ENCODE results near the gene SNX14. TPM values are rescaled to one million over a fixed set of nuclear protein-coding genes. Genes with fewer than 3 reads are reported as not detected.
A peak's percentile ranks its signal among the peaks of the same experiment; 100 is the strongest.

Gene SNX14
- total RNA-seq, 1 experiment from 2014 or later = 85.7 TPM

DNA sequence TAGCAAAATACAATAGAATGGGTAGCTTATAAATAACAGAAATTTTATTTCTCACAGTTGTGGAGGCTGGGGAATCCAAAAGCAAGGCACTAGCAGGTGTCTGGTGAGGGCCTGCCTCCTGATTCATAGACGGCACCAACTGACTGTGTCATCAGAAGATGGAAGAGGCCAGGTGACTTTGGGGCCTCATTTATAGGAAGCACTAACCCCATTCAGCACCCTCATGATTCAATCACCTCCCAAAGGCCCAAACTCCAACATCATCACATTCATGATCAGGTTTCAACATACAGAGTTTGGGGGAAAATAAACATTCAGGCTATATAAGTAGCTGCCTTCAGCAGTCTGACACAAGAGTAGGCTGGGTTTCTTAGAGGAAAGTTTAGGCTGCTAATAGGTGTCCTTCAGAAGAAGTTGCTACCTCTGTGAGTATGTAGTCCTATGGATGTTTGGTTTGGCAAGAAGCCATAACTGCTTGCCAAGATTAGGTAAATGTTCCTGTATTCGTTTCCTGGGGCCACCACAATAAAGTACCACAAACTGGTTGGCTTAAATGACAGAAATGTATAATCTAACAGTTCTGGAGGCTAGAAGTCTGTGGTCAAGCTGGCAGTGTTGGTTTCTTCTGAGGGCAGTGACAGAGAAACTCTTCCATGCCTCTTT is 94.9 kb downstream of the SNX14 start:
- Histone ChIP-seq H3K27me3 (no peaks in the 10 kb centered on the region), H3K27ac (no peak overlapping the region), H3K9me3 (replicated peaks) (no peaks in the 10 kb centered on the region), H3K36me3 (no peaks in the 10 kb centered on the region), H3K4me1 (peaks cover 8% of the 10 kb centered on the region), H3K4me3 (no peak overlapping the region)
- peak; percentile 29 to 72 for DNase-seq

DNA sequence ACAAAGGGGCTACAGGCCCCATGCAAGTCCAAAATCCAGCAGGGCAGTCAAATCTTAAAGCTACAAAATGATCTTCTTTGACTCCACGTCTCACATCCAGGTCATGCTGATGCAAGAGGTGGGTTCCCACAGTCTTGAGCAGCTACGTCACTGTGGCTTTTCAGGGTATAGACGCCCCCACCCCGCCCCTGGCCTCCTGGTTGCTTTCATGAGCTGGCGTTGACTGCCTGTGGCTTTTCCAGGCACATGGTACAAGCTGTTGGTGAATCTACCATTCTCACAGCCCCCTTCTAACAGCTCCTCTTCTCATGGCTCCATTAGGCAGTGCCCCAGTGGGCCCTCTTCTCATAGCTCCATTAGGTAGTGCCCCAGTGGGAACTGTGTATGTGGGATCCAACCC is 96.8 kb downstream of the SNX14 start:
- H3K27ac ChIP-seq = no peak overlapping the region
- H3K9me3 ChIP-seq (replicated peaks) = no peaks in the 10 kb centered on the region
- DNase-seq = no peak
- no peaks in the 10 kb centered on the region for H3K36me3 ChIP-seq
- no peaks in the 10 kb centered on the region for H3K27me3 ChIP-seq
- peaks cover 8% of the 10 kb centered on the region for H3K4me1 ChIP-seq
- no peak overlapping the region for H3K4me3 ChIP-seq

DNA sequence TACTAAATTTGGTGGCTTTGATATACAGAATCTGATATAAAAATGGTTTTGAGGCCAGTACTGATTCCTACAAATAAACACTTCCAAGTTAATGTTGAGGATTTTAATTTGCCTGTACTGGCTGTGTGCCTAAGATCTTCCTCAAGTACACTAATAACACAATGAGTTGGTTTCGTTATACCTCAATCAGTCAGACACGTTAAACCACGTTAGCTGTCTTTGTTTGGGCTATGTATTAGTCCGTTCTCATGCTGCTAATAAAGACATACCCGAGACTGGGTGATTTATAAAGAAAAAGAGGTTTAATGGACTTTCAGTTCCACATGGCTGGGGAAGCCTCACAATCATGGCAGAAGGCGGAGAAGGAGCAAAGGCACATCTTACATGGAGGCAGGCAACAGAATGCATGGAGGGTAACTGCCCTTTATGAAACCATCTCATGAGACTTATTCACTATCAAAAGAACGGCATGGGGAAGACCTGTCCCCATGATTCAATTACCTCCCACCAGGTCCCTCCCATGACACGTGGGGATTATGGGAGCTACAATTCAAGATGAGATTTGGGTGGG is 97.6 kb downstream of the SNX14 start:
- H3K36me3 ChIP-seq = no peaks in the 10 kb centered on the region
- peaks cover 8% of the 10 kb centered on the region for H3K4me1 ChIP-seq
- H3K9me3 ChIP-seq (replicated peaks) = no peaks in the 10 kb centered on the region
- no peak overlapping the region for H3K4me3 ChIP-seq
- DNase-seq = no peak
- no peak overlapping the region for H3K27ac ChIP-seq
- no peaks in the 10 kb centered on the region for H3K27me3 ChIP-seq

DNA sequence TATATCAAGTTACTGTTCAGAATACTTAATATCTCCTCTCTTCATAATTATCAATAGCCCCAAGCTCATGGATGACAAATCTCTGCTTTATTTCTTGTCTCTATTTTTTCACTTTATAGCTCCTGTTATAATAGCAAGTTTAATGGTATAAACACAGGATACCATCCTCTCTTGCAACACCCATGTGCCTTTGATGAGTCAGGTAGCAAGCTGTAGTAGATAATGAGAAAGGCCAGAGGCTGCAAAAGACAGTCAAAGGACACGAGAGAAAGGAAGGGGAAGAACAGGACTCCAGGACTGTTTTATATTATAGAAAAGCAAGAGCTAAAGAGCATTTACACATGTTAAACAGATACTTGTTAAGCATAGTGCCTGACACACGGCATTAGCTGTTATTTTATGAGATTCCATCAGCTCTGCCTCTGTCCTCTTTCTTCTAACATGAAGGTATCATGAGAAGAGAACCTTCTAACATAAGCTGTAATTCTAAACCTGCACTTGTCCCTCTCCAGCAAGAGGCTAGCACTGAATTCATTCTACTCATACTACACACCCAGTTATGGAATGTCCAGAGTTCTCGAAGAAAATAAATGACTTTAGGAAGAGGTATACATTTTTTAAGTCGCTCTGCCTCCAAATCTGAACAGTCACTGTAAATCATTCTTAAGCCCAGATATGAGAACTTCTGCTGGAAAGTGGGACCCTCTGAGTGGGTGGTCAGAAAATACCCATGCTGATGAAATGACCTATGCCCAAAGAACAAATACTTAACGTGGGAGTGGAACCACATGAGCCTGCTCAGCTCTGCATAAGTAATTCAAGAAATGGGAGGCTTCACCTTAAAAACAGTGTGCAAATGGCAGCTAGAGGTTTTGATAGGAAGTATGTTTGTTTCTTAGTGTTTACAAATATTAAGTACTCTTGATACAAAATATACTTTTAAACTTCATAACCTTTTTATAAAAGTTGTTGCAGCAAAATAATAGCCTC is 98.8 kb downstream of the SNX14 start:
- Histone ChIP-seq H3K4me1 (peaks cover 8% of the 10 kb centered on the region), H3K27ac (no peak overlapping the region), H3K27me3 (no peaks in the 10 kb centered on the region), H3K9me3 (replicated peaks) (no peaks in the 10 kb centered on the region), H3K36me3 (no peaks in the 10 kb centered on the region), H3K4me3 (no peak overlapping the region)
- no peak for DNase-seq

DNA sequence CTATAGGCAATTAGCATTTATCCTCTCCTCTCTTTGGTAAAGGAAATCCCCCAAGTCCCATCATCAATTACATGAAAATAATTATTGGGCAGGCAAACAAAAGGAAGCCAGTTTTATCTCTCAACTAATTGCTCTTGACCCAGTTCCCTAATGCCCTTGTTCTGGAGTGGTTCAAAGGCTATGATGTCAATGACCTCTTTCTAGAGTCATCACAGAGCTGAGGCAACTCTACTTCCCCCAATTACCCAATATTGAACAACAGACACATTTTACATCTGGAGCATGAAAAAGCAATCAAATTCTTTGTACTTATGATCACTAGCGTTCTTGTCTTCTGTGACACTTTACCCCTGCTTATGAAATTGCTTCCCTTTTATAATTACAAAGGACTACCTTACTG is 100.3 kb downstream of the SNX14 start:
- no peak for DNase-seq
- Histone ChIP-seq H3K4me3 (no peak overlapping the region), H3K27me3 (no peaks in the 10 kb centered on the region), H3K27ac (no peak overlapping the region), H3K4me1 (no peaks in the 10 kb centered on the region; the same call in 1 of the 2 replicates), H3K9me3 (replicated peaks) (no peaks in the 10 kb centered on the region), H3K36me3 (no peaks in the 10 kb centered on the region)

DNA sequence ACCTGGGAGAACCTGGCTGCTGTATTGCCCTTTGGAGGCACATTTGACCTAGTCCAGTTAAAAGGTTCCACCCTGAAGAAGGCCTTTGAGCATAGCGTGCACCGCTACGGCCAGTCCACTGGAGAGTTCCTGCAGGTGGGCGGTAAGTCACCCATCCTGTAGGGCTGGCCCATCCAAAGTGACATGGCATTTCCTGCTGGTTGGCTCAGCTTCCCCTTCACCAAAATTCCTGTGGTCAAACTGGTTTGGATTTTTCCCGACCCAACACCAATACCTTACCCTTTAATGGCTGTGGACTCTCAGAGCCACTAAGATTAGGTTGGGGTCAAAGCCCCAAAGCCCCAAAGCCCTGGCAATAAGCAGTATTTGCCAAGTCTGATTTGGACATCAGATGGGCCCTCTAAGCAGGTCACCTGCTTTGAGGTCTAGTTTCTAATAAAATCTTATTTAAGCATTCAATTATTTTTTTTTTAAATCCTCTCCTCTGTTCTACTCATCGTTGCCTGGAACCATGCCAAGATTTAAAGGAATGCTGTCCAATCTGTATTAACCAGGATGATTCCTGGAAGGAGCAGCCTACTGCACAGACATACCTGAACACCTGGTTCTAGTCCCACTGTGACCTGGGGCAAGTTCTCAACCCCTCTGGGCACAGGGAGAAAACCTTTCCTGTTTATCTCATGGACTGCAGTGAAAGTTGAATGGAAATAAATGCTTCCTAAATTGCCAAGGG is 103.0 kb downstream of the SNX14 start:
- no peaks in the 10 kb centered on the region for H3K9me3 ChIP-seq (replicated peaks)
- H3K27ac ChIP-seq = no peak overlapping the region
- no peaks in the 10 kb centered on the region for H3K36me3 ChIP-seq
- H3K4me3 ChIP-seq = no peak overlapping the region
- no peaks in the 10 kb centered on the region; the same call in 1 of the 2 replicates for H3K4me1 ChIP-seq
- no peaks in the 10 kb centered on the region for H3K27me3 ChIP-seq
- DNase-seq = no peak

DNA sequence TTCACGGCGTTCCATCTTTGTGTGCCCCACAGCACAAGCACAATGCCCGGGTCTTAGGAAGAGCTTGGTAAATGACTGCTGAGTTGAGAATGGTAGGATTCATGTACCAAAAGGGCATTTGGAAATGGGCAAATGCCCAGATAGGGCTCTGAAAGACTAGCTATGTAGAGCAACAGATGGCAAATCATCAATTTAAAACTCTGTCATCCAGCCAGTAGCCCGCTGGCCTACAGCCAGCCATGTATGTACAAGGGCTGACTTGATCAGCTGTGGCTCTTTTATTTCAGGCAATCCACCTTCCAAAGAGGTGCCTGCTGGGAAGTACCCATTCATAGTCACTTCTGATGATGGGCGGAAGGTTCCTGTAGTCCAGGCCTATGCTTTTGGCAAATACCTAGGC is 108.7 kb downstream of the SNX14 start:
- H3K36me3 ChIP-seq = no peaks in the 10 kb centered on the region
- no peaks in the 10 kb centered on the region for H3K27me3 ChIP-seq
- H3K4me1 ChIP-seq = no peaks in the 10 kb centered on the region
- DNase-seq = peak in 1 of 2 experiments; percentile 36
- no peak overlapping the region for H3K27ac ChIP-seq
- H3K4me3 ChIP-seq = no peak overlapping the region
- H3K9me3 ChIP-seq (replicated peaks) = no peaks in the 10 kb centered on the region

DNA sequence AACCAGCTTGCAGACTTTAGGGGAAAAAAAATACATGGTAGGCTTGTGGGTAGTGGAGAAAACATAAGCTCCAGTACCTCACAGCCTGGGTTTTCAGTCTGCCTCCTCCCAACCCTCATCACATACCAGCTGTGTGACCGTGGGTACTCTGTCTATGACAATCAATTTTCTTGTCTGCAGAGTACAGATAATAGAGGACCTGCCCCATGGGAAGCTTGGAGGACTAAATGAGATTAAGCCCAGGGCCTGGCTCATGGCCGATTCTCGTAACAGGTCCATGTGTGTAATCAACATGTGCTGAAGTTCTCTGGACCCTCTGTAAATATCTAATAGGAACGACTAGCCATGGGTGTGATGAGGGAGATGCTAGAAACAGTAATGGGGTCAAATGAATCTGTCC is 109.8 kb downstream of the SNX14 start:
- no peak overlapping the region for H3K4me3 ChIP-seq
- no peak for DNase-seq
- no peaks in the 10 kb centered on the region for H3K4me1 ChIP-seq

DNA sequence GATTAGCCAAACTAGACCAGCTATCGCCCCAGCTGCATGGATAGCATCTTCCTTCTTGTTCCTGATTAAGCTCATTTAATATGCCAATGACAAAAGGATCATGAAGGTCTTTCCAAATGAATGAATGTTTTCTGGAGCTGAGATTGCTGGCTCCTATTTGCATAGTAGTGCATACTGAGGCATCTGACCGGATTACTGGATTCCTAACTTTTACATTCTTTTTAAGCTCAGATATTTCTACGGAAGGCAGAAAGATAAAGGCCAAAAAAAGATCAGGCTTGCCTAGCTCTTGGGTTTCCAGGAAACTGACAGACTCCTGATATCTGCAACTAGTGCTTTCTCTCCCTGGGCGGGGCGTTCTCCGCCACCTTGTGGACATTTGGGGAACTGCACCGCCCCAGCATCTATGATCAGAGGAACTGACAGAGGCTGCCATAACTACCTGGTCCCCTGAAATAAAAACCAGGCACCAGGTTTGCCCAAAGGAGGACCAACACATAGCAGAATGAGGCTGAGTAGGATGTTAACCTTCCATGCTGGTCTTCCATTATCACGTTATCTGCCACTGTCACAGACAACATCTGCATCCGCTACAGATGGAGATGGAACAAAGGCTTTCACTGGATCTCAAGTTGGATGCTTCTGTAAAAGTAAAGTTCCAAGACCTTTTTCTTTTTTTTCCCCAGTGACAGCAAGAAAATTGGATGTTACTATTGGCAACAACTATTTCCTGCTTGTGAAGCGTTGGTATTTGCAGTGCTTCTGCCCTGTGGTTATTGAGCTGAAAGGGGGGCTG is 110.6 kb downstream of the SNX14 start:
- Histone ChIP-seq H3K27me3 (no peaks in the 10 kb centered on the region), H3K4me1 (no peaks in the 10 kb centered on the region), H3K27ac (no peak overlapping the region), H3K36me3 (no peaks in the 10 kb centered on the region), H3K4me3 (no peak overlapping the region), H3K9me3 (replicated peaks) (no peaks in the 10 kb centered on the region)
- DNase-seq = peak; percentile 49 to 77

More for the DNA sequence above, 109.8 kb downstream of the SNX14 start:
- no peaks in the 10 kb centered on the region for H3K27me3 ChIP-seq
- no peaks in the 10 kb centered on the region for H3K9me3 ChIP-seq (replicated peaks)
- no peak overlapping the region for H3K27ac ChIP-seq
- H3K36me3 ChIP-seq = no peaks in the 10 kb centered on the region

DNA sequence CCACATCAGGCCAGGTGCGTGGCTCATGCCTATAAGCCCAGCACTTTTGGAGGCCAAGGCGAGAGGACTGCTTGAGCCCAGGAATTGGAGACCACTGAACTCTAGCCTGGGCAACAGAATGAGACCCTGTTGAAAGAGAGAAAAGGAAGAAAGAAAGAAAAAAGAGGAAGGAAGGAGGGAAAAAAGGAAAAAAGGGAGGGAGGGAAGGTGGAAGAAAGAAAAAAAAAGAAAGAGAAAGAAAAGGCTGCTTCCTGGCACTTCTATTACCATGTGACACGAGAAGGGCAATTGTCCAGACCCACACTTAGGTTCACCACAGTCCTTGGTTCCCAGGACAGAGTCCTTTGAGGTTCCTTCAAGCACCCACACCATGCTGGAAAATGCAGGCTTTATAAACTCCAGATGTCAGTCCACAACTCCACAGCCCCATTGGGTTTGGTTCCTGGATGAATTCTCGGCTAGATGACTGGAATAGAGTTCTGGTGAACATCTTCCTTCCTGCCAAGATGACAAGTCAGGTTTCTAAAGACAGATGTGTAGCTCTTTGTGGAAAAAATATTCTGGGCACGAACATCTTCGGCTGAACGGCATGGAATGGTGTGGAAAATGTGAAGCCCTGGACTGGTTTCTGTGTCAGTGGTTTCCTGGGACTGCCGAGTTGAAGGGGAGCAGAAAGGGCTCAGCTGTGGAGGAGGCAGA is 111.3 kb downstream of the SNX14 start:
- Histone ChIP-seq H3K27ac (no peak overlapping the region), H3K27me3 (no peaks in the 10 kb centered on the region), H3K9me3 (replicated peaks) (no peaks in the 10 kb centered on the region), H3K4me1 (no peaks in the 10 kb centered on the region), H3K36me3 (no peaks in the 10 kb centered on the region), H3K4me3 (no peak overlapping the region)
- DNase-seq = no peak

DNA sequence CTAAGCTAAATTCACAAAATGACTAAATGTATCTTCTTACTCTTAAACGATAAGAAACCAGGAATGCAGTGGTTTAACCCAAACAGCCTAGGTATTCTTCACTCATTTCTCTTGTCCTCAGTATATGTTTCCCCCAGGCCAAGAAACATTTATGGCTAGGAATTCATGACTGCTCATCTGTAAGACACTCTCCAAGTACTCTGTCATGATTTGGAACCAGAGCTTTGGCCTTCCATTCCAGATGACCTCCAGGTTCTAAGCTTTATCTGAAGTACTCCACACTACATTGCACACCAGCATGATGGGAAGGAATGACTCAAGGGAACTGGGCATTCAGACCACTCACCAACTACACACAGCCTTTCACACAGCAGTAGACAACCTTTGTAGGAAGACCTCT is 114.5 kb downstream of the SNX14 start:
- Histone ChIP-seq H3K36me3 (no peaks in the 10 kb centered on the region), H3K4me3 (no peak overlapping the region), H3K27me3 (no peaks in the 10 kb centered on the region), H3K9me3 (replicated peaks) (no peaks in the 10 kb centered on the region), H3K4me1 (no peaks in the 10 kb centered on the region), H3K27ac (no peak overlapping the region)
- DNase-seq = no peak

DNA sequence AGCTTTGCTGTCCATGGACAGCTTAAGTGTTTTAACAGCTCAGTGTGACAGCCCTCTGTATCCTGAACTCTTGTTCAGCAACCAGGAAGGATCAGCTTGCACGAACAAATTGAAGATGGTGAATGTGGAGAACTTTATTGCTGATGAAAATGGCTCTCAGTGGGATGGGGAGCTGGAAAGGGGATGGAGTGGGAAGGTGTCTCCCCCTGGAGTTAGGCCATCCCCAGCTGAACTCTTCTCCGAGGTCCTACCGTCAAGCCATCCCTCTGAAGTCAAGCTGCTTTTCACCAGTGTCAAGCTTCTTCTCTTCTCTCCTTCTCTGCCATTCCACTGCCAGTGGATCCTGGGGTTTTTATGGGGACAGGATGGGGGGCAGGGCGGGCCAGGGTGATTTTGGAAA is 117.1 kb downstream of the SNX14 start:
- H3K27ac ChIP-seq = no peak overlapping the region
- H3K36me3 ChIP-seq = no peaks in the 10 kb centered on the region
- no peaks in the 10 kb centered on the region for H3K4me1 ChIP-seq

DNA sequence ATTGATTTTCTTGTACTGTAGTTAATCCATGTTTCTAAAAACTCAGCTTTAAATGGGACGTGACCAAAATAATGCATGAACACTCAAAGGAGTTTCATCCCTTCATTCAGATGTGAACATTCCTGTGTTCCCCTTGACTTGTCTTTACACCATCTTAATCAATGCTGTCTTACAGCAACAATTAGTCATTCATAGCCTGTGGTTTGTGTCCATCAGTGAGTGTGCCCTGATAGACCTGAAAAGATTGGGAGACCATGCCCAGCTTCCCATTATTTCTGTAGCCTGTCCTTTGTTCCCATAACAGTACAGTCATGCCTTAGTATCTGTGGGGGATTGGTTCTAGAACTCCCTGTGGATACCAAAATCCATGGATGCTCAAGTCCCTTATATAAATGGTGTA is 119.9 kb downstream of the SNX14 start:
- no peak for DNase-seq
- Histone ChIP-seq H3K36me3 (no peaks in the 10 kb centered on the region), H3K27ac (no peak overlapping the region), H3K4me3 (no peak overlapping the region), H3K4me1 (peaks cover 5% of the 10 kb centered on the region), H3K27me3 (no peaks in the 10 kb centered on the region), H3K9me3 (replicated peaks) (no peaks in the 10 kb centered on the region)

More for the DNA sequence above, 117.1 kb downstream of the SNX14 start:
- no peak for DNase-seq
- H3K4me3 ChIP-seq = no peak overlapping the region
- no peaks in the 10 kb centered on the region for H3K9me3 ChIP-seq (replicated peaks)
- H3K27me3 ChIP-seq = no peaks in the 10 kb centered on the region
